HG03432 (cell line): ENCODE measurements around the gene NPDC1.

ENCODE experiments used
- ATAC-seq: cut with Tn5 transposase; IDR thresholded peaks from one replicate; pipeline ENCODE4 v1.9.1; 2021; ENCODE audit warnings: mild to moderate bottlenecking, moderate library complexity; ENCODE audit not compliant: unreplicated experiment

Gene NPDC1

GRCh38 chr9:137057545-137057944 is 11.6 kb upstream of the NPDC1 start:
- no peak for ATAC-seq

DNA sequence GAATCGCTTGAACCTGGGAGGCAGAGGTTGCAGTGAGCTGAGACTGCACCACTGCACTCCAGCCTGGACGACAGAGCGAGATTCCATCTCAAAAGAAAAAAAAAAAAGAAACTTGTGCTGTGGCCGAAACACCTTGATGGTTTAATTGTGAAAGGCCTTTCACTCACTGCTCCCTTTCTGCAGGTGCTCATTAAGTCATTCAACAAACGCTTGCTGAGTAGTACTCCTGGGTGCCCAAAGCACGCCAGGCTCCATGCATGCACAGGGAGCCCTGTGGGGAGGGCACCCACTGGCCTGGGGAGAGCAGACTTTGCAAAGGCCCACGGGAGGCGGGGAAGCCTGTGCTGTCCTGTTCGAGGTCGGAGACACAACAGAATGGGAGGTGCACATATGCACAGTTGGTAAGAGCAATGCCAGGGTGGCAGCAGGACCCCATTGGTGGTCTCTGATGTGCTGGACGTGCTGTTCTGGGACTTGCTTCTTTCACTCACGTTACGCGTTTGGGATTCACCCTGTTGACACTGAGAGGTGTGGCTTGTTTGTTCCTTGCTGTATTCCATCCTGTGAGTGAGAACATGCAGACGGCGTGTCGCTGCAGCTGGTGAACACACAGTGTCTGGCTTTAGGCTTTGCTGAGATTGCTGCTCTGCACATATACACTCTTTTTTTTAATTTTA is 10.9 kb upstream of the NPDC1 start:
- ATAC-seq, result no peak

DNA sequence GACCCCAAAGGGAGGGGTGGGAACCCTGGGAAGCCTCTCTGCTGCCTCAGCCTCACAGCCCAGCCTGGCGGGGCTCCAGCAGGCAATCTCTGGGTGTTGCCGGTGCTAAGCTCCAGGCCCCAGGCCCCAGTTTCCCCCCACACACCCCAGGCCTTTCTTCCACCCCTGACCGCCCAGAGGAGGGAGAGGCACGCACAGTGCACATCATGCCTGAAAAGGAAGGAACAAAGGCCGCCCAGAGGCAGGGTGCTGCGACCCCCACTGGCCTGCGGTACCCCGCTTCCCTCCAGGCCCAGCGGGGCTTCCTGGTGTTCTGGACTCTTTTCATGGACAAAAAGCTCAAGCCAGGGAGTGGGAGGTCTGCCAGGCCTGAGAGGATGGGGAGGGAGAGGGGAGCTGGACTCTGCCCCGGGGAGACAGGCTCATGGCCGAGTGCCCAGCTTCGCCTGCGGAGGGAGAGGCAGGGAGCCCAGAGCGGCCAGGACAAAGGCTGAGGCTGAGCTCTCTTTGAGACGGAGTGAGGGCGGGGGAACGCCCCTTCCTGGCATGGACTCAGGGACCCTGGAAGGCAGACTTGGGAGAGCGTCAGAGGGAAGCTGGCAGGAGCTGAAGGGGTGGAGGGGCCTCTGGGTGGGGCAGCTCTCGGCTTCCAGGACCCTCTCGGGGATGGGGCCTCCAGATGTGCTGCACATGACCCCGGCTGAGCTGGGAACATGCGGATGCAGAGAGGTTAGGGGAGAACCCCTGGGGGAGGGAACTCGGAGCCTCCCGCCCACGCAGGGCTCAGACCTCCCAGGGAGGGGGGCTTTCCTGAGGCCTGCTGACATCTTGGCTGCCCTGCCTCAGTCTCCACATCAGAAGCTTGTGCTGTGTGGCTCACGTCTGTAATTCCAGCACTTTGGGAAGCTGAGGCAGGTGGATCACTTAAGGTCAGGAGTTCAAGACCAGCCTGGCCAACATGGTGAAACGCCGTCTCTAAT is 9.7 kb upstream of the NPDC1 start:
- no peak for ATAC-seq

GRCh38 chr9:137054932-137055384 is 9.0 kb upstream of the NPDC1 start:
- ATAC-seq, result no peak

GRCh38 chr9:137053944-137054931 is 8.3 kb upstream of the NPDC1 start, which contains the start of gene ENTPD2:
Gene ENTPD2, minus strand, starts transcription at chr9:137054061. Its CDS starts 64 bp downstream, at chr9:137053997.
- ATAC-seq, result no peak

- ATAC-seq, result no peak
Observed at GRCh38 chr9:137052998-137053943, 7.3 kb upstream of the NPDC1 start.

- ATAC-seq, result no peak
Observed at GRCh38 chr9:137052293-137052692, 6.3 kb upstream of the NPDC1 start.

- no peak for ATAC-seq
Observed at GRCh38 chr9:137051145-137051724, 5.3 kb upstream of the NPDC1 start.

GRCh38 chr9:137050570-137050969 is 4.6 kb upstream of the NPDC1 start:
- no peak for ATAC-seq

- ATAC-seq, result no peak
Observed at GRCh38 chr9:137049544-137050449, 3.8 kb upstream of the NPDC1 start.

- ATAC-seq, result no peak
Observed at GRCh38 chr9:137048655-137049543, 2.9 kb upstream of the NPDC1 start.

DNA sequence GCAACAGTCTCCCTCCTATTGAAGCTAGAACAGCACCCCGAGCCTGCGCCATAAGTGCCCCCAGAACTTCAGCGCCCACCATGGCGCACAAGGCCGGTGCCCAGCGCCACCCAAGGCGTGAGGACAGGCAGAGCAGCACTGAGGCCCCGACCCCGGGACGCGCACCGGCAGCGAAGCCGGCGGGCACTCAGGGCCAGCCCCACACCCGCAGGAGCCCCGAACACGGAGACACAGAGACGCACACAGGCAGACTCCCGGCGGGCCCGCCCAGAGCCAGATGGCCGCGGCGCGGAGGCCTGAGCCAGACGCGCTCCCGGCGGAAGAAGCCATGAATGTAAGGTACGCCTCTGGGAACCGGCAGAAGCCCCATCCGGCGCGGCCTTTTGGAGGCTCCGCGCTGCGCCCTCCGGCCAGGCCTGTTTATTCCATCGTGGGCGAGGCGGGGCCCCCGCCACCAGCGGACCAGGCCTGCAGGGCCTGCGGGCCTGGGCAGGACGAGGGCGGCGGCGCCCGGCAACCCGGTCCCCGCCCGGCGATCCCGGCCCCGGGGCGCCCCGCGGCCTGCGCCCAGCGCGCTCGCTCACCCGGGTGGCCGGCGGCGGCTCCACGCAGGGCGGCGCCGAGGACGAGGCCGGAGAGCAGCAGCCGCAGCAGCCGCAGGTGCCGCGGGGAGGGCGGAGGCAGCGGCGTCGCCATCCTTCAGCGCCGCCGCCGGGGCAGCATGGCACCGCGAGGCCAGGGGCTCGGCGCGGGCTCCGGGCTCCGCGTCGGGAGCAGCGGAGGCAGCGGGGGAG is 486 bp downstream of the NPDC1 start:
- ATAC-seq, result no peak

- ATAC-seq, result no peak
Observed at GRCh38 chr9:137044502-137045177, 1.3 kb downstream of the NPDC1 start.

DNA sequence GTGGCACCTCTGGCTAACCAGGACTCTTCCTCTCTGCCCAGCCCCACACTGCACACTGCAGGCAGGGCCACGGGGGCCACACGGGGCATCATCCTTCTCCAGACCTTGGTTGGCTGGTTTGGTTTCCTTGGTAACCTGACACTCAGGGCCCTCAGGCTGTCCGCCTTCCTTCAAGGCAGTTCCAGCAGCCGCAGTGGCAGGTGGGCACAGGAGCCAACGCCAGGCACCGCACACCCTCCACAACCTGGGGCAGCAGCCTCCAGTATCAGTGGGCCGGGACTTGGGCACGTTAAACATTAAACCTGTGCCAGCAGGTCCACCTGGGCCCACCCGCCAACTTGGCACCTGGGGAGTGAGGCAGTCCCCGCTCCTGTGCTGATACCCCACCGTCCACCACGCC is 1.9 kb downstream of the NPDC1 start:
- ATAC-seq, result no peak

- ATAC-seq, result no peak
Observed at GRCh38 chr9:137042751-137043727, 2.9 kb downstream of the NPDC1 start.
